ENCODE data around the gene PSMD2.

- no peak for TF ChIP-seq CTCF (conservative IDR thresholded peaks at IDR 0.05)
- TF ChIP-seq ZFX (IDR thresholded peaks at IDR 0.05) = no peak
These were observed 29.5 kb downstream of the PSMD2 start for GRCh38 chr3:184328516-184328915.

All from C4-2B (cell line).